ENCODE measurements around the gene ACY1. TPM values are rescaled to one million over a fixed set of nuclear protein-coding genes. Genes with fewer than 3 reads are reported as not detected.

The ACY1 gene
- total and polyA plus RNA-seq, 2 of the 13 experiments (the other 11 are each of a cell fraction or from before 2014, with no cell fraction given): 113 to 162 TPM

DNA sequence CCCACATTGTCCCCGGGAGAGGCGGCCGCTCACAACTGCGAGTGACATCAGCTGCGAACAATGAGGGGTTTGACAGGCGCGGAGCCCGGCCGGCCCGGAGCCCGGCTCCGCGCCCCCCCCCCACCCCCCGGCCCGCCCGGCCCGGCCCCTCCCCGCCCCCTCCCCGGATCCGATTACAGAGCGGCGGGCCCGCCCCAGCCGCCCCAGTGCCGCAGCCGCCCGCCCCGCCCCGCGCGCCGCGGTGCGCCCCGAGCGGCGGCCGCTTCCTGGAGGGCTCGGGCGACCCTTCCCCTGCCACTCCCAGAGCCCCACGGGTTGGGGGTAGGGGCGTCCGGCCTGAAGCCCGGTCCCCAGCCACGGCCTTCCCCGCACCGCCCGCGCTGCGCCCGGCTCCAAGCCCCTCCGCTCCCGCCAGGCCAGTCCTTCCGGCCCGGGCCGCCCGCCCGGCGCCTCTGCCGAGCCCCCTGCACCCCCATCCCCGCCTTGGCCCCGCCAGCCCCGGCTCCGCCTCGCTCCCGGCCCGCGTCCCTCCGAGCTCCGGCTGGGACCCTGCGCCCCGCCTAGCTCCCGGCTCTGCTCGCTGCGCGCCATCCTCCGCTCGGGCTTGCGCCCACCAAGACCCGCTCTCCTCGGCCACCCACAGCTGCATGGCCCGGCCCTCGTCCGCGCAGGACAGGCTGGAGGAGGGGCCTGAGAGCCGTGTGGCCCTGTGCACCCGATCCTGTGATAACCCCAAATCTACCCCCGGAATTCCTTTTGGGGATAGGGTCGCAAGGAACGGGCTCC lies 15.8 kb upstream of the ACY1 start, which contains the start of gene PCBP4 (continued):
- TF ChIP-seq, protein P1, sequence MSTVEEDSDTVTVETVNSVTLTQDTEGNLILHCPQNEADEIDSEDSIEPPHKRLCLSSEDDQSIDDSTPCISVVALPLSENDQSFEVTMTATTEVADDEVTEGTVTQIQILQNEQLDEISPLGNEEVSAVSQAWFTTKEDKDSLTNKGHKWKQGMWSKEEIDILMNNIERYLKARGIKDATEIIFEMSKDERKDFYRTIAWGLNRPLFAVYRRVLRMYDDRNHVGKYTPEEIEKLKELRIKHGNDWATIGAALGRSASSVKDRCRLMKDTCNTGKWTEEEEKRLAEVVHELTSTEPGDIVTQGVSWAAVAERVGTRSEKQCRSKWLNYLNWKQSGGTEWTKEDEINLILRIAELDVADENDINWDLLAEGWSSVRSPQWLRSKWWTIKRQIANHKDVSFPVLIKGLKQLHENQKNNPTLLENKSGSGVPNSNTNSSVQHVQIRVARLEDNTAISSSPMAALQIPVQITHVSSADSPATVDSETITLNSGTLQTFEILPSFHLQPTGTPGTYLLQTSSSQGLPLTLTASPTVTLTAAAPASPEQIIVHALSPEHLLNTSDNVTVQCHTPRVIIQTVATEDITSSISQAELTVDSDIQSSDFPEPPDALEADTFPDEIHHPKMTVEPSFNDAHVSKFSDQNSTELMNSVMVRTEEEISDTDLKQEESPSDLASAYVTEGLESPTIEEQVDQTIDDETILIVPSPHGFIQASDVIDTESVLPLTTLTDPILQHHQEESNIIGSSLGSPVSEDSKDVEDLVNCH (CRISPR knock-in tag; IDR thresholded peaks at IDR 0.05): no peak
- TF ChIP-seq ZNF460 (CRISPR knock-in tag; IDR thresholded peaks at IDR 0.05; ENCODE audit: borderline replicate concordance): no peak
- peak; percentile 43; the same call in 1 of the 2 replicates for TF ChIP-seq ARNT2 (CRISPR knock-in tag; IDR thresholded peaks at IDR 0.05; ENCODE audit: low read depth)
- TF ChIP-seq MXI1 (IDR thresholded peaks at IDR 0.05; ENCODE audit: borderline replicate concordance, low read depth, low read length): peak; percentile 47; the same call in 1 of the 3 replicates
- no peak for TF ChIP-seq ZFP36L2 (CRISPR knock-in tag; IDR thresholded peaks at IDR 0.05)
- peak; percentile 33; the same call in 1 of the 2 replicates for TF ChIP-seq ETV6 (CRISPR knock-in tag; conservative IDR thresholded peaks at IDR 0.05)
- no peak for TF ChIP-seq SRY (CRISPR knock-in tag; IDR thresholded peaks at IDR 0.05)
- no peak for TF ChIP-seq MAZ (IDR thresholded peaks at IDR 0.05; ENCODE audit: borderline replicate concordance, low read depth, low read length)
- TF ChIP-seq MAZ (CRISPR knock-in tag; IDR thresholded peaks at IDR 0.05; ENCODE audit: low read depth): no peak
- TF ChIP-seq GLI4 (CRISPR knock-in tag; IDR thresholded peaks at IDR 0.05; ENCODE audit: borderline replicate concordance): no peak

Measured in HepG2 (cell line).